Sigmoid colon (tissue), 7 donors: Measurements from ENCODE around the gene NTNG2. TPM values are rescaled to one million over a fixed set of nuclear protein-coding genes. Genes with fewer than 3 reads are reported as not detected.

Experiments
- DNase-seq: peaks from one replicate; pipeline ENCODE4 v3.0.0-alpha.2; 2019
- H3K27ac ChIP-seq, 4 donors: fragments of 200-600 bp; sonication (generic); one replicate each; pipeline ENCODE4 v1.5.1; 2016 to 2019; ENCODE audit warnings: mild to moderate bottlenecking in 1 of 4
- H3K27me3 ChIP-seq, 3 donors: fragments of 200-600 bp; sonication (generic); one replicate each; pipeline ENCODE4 v1.5.1; 2019; ENCODE audit warnings: mild to moderate bottlenecking in 1 of 3
- H3K36me3 ChIP-seq, 4 donors: fragments of 200-600 bp; sonication (generic); one replicate each; pipeline ENCODE4 v1.5.1; 2016 to 2019
- H3K4me1 ChIP-seq, 4 donors: fragments of 200-600 bp; sonication (generic); one replicate each; pipeline ENCODE4 v1.5.1; 2017 to 2019
- H3K4me3 ChIP-seq, 4 donors: fragments of 200-600 bp; sonication (generic); one replicate each; pipeline ENCODE4 v1.5.1; 2017 to 2019; ENCODE audit warnings: mild to moderate bottlenecking in 2 of 4, moderate library complexity in 1 of 4
- H3K9me3 ChIP-seq, 4 donors: fragments of 200-600 bp in 3 of 4; sonication (generic) in 3 of 4; one replicate each; pipeline versions ENCODE4 v1.5.1 to v1.6.1; 2013 to 2019
- CTCF ChIP-seq, 4 experiments: fragments of 450-650 bp in 3 of 4; fragments of 200-600 bp in 1 of 4; IDR thresholded peaks; one replicate each; pipeline ENCODE4 v1.5.1; 2016 to 2019; ENCODE audit warnings: antibody characterized with exemption in 4 of 4, mild to moderate bottlenecking in 3 of 4, moderate library complexity in 2 of 4
- EP300 ChIP-seq, 4 donors: sonication (generic); formaldehyde crosslinking; IDR thresholded peaks; one replicate each; pipeline ENCODE4 v1.6.1; 2017; ENCODE audit warnings: antibody characterized with exemption in 4 of 4
- POLR2A ChIP-seq, 2 donors: fragments of 450-650 bp; IDR thresholded peaks; one replicate each; pipeline ENCODE4 v1.6.1; 2016; ENCODE audit warnings: antibody characterized with exemption in 2 of 2, mild to moderate bottlenecking in 2 of 2, moderate library complexity in 2 of 2
- POLR2AphosphoS5 ChIP-seq, 4 donors: sonication (generic); formaldehyde crosslinking; IDR thresholded peaks; one replicate each; pipeline ENCODE4 v1.6.1; 2017; ENCODE audit warnings: antibody characterized with exemption in 4 of 4
- WGBS, 2 donors: extraction: QIAGEN DNeasy Blood & Tissue Kit; methylation state at CpG; one replicate each; pipeline ENCODE4 v1.1.7; 2013; 5-methylcytosine and 5-hydroxymethylcytosine counted together
- intact Hi-C: fragments of 100-400 bp; cut with DNase I; formaldehyde crosslinking; loops from one replicate; pipeline ENCODE4 v1.15.1; 2023
- polyA plus RNA-seq, 3 donors: library from polyadenylated mRNA; stranded (reverse); fragments of 200-250 nt; gene quantifications; one replicate each; pipeline ENCODE4 v1.2.3, GENCODE V29; 2013
- total RNA-seq, 4 donors: library from RNA; depleted of rRNA; stranded (reverse); fragments of >200 nt; gene quantifications; one replicate each; pipeline ENCODE4 v1.1.0, GENCODE V29; 2016
- donor health status: healthy with polysubstance abuse.
- donor health status: Bipolar disorder and iron deficiency.
- donor health status: healthy.

NTNG2 gene
- total and polyA plus RNA-seq, 7 donors = 0.28 to 12.0 (median 0.55) TPM; not detected in 1

GRCh38 chr9:132238992-132239391 lies 77.1 kb downstream of the NTNG2 start:
- H3K27ac ChIP-seq = no peak overlapping the region
- whole genome bisulfite sequencing, 2 donors = 59 to 70% methylated on average over 19 of the region's 19 CpGs
- H3K4me3 ChIP-seq = no peak overlapping the region
- H3K9me3 ChIP-seq = no peaks in the 10 kb centered on the region
- no peaks in the 10 kb centered on the region for H3K36me3 ChIP-seq
- DNase-seq = no peak
- intact Hi-C loops = no loop called here
- peaks cover 0 to 22% (median 16%) of the 10 kb centered on the region in 4 donors for H3K4me1 ChIP-seq
- TF ChIP-seq CTCF (IDR thresholded peaks at IDR 0.05) = no peak
- TF ChIP-seq POLR2A (IDR thresholded peaks at IDR 0.05) = no peak
- TF ChIP-seq POLR2AphosphoS5 (IDR thresholded peaks at IDR 0.05) = no peak
- no peak for TF ChIP-seq EP300 (IDR thresholded peaks at IDR 0.05)
- peaks cover 0 to 9% (median 7%) of the 10 kb centered on the region in 3 donors for H3K27me3 ChIP-seq

- 17 to 20% methylated on average over 3 of the region's 3 CpGs for WGBS, 2 donors
- Histone ChIP-seq H3K4me1 (peaks cover 0 to 22% (median 16%) of the 10 kb centered on the region in 4 donors), H3K9me3 (no peaks in the 10 kb centered on the region), H3K36me3 (no peaks in the 10 kb centered on the region), H3K4me3 (no peak overlapping the region), H3K27me3 (peaks cover 0 to 9% (median 7%) of the 10 kb centered on the region in 3 donors), H3K27ac (no peak overlapping the region)
- intact Hi-C loops = no loop called here
- no peak for TF ChIP-seq EP300 (IDR thresholded peaks at IDR 0.05)
- no peak for DNase-seq
These were observed 77.7 kb downstream of the NTNG2 start for GRCh38 chr9:132239518-132239917.

- Histone ChIP-seq H3K9me3 (no peaks in the 10 kb centered on the region), H3K27ac (peak overlapping the region; percentile 21 to 70 (median 52)), H3K27me3 (peaks cover 0 to 9% (median 7%) of the 10 kb centered on the region in 3 donors), H3K4me1 (peaks cover 0 to 28% (median 16%) of the 10 kb centered on the region in 4 donors), H3K4me3 (peak overlapping the region; percentile 4 to 74 (median 60)), H3K36me3 (no peaks in the 10 kb centered on the region)
- no peak for TF ChIP-seq EP300 (IDR thresholded peaks at IDR 0.05)
- TF ChIP-seq POLR2AphosphoS5 (IDR thresholded peaks at IDR 0.05) = no peak
- no peak for TF ChIP-seq POLR2A (IDR thresholded peaks at IDR 0.05)
- no peak for TF ChIP-seq CTCF (IDR thresholded peaks at IDR 0.05)
- intact Hi-C loops = loop anchor here (10.0 kb wide), 1 partner anchor 635 kb away; no protein-coding TSS in a partner anchor
- DNase-seq = no peak
- 27 to 50% methylated on average over 21 of the region's 21 CpGs for WGBS, 2 donors
These were observed 78.4 kb downstream of the NTNG2 start for GRCh38 chr9:132239999-132240840.

- no peak for TF ChIP-seq CTCF (IDR thresholded peaks at IDR 0.05)
- no peak for TF ChIP-seq EP300 (IDR thresholded peaks at IDR 0.05)
- peak in 2 of 4 donors; percentile 36 to 68 for TF ChIP-seq POLR2AphosphoS5 (IDR thresholded peaks at IDR 0.05)
- no peak for TF ChIP-seq POLR2A (IDR thresholded peaks at IDR 0.05)
- intact Hi-C loops = loop anchor here (10.0 kb wide), 1 partner anchor 636 kb away; no protein-coding TSS in a partner anchor
These were observed 79.1 kb downstream of the NTNG2 start for GRCh38 chr9:132240841-132241482.

GRCh38 chr9:132241483-132241839 lies 79.6 kb downstream of the NTNG2 start:
- whole genome bisulfite sequencing, 2 donors = 0 to 1% methylated on average over 33 of the region's 33 CpGs
- Histone ChIP-seq H3K36me3 (no peaks in the 10 kb centered on the region), H3K4me3 (peak overlapping the region; percentile 53 to 74 (median 60)), H3K27ac (peak overlapping the region; percentile 47 to 70 (median 62)), H3K9me3 (no peaks in the 10 kb centered on the region), H3K4me1 (peaks cover 0 to 33% (median 22%) of the 10 kb centered on the region in 4 donors), H3K27me3 (peaks cover 0 to 8% (median 0%) of the 10 kb centered on the region in 3 donors)
- intact Hi-C loops = loop anchor here (10.0 kb wide), 1 partner anchor 637 kb away; no protein-coding TSS in a partner anchor
- no peak for DNase-seq
- TF ChIP-seq POLR2AphosphoS5 (IDR thresholded peaks at IDR 0.05) (peak in 2 of 4 donors; percentile 33 to 65), EP300 (IDR thresholded peaks at IDR 0.05) (no peak)

More at GRCh38 chr9:132240841-132241482, 79.1 kb downstream of the NTNG2 start:
- Histone ChIP-seq H3K36me3 (no peaks in the 10 kb centered on the region), H3K4me3 (peak overlapping the region; percentile 53 to 74 (median 60)), H3K27me3 (peaks cover 0 to 11% (median 3%) of the 10 kb centered on the region in 3 donors), H3K9me3 (no peaks in the 10 kb centered on the region), H3K4me1 (peaks cover 0 to 30% (median 19%) of the 10 kb centered on the region in 4 donors), H3K27ac (peak overlapping the region; percentile 47 to 70 (median 62))
- DNase-seq = peak; percentile 99
- 3 to 4% methylated on average over 63 of the region's 63 CpGs for whole genome bisulfite sequencing, 2 donors
